HS-27A (cell line): ENCODE data around the gene VEGFA.
A peak's percentile ranks its signal among the peaks of the same experiment; 100 is the strongest.

Experiments
- DNase-seq: peaks from one replicate; pipeline ENCODE4 v3.0.0-alpha.2; 2012; ENCODE audit warnings: low read depth, missing footprints

Gene VEGFA

GRCh38 chr6:43769526-43770371, at the start of gene VEGFA:
Gene VEGFA (plus strand): TSS chr6:43770211.
- DNase-seq = peak; percentile 76

GRCh38 chr6:43720999-43721398, 49.0 kb upstream of the VEGFA start:
- no peak for DNase-seq

DNA sequence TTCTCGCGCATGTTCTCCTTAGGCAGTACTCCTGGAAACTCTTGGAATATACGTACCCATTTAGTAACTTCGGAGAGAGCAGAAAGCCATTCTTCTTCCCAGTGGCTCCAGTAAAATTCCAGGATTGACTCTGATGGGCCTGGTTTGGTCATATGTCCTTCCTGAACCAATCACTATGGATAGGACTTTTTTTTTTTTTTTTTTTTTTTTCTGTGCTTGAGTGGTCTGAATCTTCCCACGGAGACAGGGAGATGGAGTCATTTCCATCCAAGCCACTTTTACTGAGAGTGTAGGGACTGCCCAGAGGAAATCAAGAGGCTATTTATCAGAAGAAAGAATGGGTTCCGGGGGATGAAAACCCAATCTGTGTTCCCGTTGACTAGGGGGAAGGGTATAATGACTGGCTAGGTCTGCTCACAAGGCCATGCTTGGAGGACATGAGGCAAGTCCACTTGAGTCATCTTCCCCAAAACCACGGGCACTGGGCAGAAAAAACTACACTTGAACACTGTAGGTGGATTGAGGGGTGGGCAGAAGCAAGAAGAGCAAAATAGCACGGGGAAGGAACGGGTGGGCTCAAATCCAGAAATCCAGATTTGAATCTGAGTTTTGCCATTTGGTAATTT, 47.0 kb upstream of the VEGFA start:
- DNase-seq = no peak

DNA sequence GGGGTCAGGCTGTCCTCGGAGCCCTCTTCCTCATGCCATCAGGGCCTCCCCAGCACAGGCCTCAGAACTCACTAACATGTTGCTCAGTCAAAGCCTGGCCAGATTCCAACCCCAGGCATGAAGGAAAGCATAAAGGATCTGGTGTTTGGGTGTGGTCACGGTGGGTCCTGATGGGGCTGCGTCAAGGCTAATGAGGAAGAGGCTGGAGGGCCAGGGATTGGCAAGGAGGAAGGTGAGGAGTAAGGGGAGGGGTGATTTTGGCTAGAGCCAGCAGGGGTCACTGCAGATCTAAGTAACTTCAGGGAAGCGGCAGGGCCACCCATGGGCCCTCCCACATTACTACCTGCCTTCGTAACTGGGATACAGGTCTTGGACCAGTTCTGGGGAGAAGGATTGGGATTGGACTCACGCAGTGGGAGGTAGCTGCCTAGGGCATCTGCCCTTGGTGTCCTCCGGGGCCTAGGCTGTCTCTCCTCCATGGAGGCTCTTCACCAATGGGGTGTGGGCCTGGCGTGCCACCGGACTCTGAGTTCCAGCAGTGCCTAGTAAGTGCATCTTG, 46.2 kb upstream of the VEGFA start:
- DNase-seq = peak; percentile 54

- no peak for DNase-seq
Measured at GRCh38 chr6:43724354-43724753, 45.7 kb upstream of the VEGFA start.

DNA sequence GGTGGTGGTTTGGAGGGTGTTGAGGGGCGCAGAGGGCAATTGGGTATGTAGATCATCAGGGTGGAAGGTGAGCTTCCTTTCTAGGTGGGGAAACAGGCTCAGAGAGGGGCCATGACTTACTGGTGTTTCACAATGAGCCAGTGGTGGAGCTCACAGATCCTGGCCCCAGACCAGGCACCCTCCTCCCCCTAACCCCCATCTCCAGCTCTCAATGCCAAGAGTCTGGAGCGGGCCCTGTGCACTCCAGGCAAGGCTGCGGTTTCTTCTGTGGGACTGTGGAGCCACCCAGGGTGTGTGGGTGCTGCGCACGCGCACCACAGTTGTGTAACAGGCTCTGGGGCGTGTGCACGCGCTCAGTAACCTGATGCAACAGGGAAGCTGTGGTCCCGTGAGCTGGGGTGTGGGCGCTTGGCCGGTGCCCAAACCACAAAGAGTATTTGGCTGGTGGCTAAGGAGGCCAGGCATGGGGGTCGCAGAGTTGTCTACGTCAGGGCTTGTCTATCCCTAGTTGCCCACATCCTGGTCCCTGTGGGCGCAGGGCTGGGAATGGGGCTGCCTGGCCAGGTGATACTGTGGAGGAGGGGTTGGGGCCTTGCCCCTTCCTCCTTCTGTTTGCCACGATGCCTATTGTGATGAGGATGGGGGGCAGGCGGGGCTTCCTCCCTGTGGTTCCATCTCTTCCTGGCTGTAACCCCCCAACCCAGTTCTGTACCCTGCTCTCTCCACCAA, 44.9 kb upstream of the VEGFA start:
- DNase-seq = peak; percentile 96

- DNase-seq = no peak
Measured at GRCh38 chr6:43725643-43726580, 44.1 kb upstream of the VEGFA start.

- DNase-seq = no peak
Measured at GRCh38 chr6:43727634-43728033, 42.4 kb upstream of the VEGFA start.

DNA sequence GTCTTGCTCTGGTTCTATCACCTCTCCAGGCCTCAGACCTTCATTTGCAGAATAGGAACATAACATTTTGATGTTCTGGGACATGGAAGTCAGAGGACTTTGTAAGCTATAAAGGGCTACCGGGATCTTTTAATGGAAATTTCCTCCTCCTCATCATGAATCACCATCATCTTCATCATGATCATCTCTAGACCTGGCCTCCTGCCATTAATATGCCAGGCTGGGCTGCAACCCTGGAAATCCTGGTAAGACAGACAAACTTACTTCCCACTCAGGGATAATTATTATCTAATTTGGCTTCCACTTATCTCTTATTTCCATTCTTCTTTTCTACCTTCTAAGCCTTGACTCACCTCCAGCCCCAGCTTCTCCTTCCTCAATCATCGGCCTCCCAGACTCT, 41.4 kb upstream of the VEGFA start:
- no peak for DNase-seq

DNA sequence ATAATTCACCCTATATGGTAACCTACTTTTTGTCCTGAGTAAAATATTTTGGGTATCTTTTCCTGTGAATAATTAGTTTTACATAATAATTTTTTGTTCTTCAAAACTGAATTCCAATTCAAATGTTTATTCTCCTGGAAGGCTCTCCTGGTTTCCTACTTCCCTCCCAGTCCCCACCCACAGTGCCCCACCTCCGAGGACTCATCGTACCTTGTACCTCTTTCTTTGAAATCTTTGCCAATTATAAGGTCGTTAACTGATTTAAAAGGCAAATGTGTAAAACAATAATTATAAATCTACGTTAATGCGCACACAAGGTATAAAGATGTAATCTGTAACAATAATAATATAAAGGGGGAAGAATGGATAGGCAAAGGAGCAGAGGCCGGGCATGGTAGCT, 40.5 kb upstream of the VEGFA start:
- DNase-seq = no peak

DNA sequence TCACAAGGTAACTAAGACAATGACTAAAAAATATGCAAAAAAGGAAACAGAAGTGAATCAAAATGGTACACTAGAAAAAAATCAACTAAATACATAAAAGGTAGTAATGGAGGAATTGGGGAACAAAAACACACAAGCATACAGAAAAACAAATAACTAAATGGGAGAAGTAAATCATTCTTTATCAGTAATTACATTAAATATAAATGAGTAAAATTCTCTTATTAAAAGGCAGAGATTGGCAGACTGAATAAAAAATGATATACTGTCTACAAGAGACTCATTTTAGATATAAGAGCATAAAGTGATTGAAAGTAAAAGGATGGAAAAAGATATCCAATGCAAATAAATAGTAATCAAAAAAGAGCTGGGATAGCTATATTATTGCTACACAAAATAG, 39.4 kb upstream of the VEGFA start:
- DNase-seq = no peak

DNA sequence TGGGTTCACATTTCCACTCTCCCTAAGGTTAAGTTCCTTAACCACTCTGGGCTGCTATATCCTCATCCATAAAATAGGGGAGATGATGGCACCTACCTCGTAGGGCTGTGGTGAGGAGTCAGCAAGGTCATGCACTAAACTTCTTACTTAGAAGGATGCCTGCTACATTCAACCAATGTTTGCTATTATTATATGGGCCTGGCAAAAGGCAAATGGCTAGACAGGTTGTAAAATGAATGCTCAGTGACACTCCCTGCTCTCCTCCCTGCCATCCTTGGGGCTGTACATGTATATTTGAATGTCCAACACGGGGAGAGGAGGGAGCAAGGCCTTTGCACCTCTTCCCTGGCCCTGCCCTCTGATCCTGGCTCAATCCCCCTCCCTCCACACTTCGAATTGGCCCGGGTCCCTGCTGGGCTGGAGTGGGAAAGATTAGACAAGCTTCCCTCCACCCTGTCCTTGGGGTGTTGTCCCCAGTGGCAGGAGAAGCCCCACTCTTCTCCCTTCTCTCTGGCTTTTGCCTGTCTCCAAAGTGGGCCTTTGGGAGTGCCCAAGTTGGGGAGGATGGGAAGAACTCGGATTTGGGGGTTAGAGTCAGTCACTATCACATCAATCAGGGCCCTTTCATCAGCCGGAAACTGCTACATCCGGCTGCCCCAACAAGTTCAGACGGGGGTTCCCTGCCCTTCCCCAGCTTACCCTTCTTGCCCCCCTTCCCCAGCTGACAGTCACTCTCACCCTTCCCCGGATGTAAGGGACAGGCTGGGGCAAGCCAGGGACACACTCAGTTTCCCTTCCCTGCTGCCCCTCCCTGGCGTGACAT, 36.3 kb upstream of the VEGFA start:
- no peak for DNase-seq

DNA sequence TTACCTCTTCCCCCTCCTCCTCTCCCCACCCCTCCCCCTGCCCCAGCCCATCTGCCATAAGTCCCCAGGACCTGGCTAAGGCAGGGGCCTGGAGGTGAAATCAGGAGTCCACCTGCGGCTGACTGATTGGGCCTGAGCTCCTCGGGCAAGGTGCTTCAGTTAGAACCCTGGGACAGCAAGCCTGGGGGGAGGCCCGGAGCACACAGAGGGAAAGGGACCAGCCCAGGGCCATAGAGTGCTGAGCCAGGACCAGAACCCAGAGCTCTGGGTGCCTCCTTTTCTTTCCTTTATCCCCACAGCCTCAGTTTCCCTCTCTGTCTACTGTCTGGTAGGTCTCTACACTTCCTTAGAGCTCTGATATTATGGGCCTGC, 35.7 kb upstream of the VEGFA start:
- DNase-seq = no peak

DNA sequence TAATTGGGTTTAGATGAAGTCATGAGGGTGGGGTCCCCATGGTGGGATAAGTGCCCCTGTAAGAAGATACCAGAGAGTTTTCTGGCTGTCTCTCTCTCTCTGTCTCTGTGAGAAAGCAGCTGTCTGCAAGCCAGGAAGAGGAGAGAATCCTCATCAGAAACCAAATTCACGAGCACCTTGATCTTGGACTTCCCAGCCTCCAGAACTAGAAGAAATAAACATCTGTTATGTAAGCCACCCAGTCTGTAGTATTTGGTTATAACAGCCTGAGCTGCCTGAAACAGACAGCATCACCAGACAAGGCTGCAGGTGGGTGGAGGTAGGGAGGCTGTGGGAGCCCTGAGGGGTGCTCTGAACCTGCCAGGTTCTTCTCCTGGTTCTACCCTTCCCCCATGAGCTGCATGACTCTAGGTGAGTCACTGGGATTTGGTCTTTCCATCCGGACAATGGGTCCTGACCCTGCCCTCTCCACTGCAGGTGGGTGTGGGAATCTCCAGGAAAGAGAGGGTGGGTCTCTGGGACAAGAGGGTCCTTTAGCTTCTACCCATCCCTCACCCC, 34.3 kb upstream of the VEGFA start:
- DNase-seq = no peak

DNA sequence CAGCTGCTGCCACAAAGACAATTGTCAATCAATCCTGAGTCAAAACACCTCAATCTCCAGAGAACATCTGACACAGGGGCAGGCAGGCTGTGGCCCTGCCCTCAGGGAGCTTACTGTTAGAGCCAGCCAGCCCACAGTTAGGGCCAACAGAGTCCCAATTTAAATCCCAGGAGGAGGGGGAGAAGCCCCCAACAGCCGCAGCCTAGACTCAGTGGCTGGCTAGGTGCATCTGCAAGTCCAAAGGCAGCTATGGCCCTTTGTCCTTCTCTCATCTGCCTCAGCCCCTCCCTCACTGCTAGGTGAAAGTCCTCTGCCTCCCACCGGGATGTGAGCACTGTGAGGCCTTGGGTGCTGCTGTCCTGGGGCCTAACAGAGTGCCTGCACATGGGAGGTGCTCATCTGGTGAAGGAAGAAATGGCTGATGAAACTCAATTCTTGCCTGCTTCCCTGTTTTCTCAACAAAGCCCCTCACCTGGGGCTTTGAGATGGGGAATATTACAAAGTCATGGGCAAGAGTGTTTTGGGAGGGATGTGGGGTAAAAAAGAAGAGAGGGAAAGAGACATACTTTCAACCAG, 33.7 kb upstream of the VEGFA start:
- no peak for DNase-seq

- DNase-seq = no peak
Measured at GRCh38 chr6:43736844-43737243, 33.2 kb upstream of the VEGFA start.

DNA sequence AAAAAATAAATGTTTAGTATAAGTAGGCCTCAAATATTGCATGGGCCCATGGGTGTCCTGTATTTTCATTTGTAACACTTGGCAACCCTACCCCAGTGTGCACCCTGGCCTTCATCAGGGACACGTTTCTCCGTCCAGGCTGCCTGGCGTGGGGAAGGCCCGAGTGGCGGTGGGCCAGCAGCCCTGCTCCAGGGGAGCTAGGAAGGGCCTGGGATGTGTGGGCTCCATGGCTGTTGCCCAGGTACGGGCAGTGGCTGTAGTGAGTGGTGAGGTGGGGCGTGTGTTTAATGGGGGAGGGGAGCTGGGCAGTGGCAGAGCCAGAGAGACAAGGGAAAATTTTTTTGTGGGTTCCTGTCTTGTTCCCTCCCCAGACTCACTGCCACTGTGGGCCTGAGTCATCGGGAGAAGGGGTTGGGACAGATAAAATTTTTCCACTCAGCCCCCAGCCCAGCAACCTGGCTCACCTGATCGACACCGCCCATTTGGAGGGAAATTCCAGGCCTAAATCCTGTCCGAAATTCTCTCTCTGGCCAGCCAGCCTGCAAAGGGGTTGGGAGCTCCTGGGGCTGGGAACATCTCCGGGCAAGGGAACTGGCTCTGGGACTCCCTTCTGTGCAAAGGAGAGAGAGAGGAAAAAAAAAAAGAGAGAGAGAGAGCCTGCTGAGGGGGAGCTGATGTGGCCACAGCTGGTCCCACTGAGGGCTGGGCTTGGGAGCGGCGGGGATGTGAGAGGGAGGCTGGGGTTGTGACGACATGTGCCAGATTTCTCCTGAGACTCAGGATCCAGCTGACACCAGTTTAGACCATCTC, 32.5 kb upstream of the VEGFA start:
- DNase-seq = no peak

GRCh38 chr6:43738267-43738676, 31.7 kb upstream of the VEGFA start:
- no peak for DNase-seq
